Measurements from ENCODE around the gene NAV2.

The NAV2 gene

GRCh38 chr11:20032577-20033260 lies 320.1 kb downstream of the NAV2 start:
- DNase-seq, result no peak

GRCh38 chr11:20033806-20034205 lies 321.2 kb downstream of the NAV2 start:
- no peak for DNase-seq

GRCh38 chr11:20034941-20035340 lies 322.3 kb downstream of the NAV2 start:
- DNase-seq, result no peak

GRCh38 chr11:20035375-20035700 lies 322.7 kb downstream of the NAV2 start:
- DNase-seq, result no peak

GRCh38 chr11:20035701-20036601 lies 323.3 kb downstream of the NAV2 start:
- DNase-seq, result no peak

- no peak for DNase-seq
These were observed 324.1 kb downstream of the NAV2 start for GRCh38 chr11:20036626-20037335.

- DNase-seq, result no peak
These were observed 324.9 kb downstream of the NAV2 start for GRCh38 chr11:20037396-20038153.

- no peak for DNase-seq
These were observed 325.8 kb downstream of the NAV2 start for GRCh38 chr11:20038412-20038811.

GRCh38 chr11:20038972-20039371 lies 326.3 kb downstream of the NAV2 start:
- no peak for DNase-seq

GRCh38 chr11:20041499-20041898 lies 328.9 kb downstream of the NAV2 start:
- no peak for DNase-seq

- no peak for DNase-seq
These were observed 329.5 kb downstream of the NAV2 start for GRCh38 chr11:20042045-20042639.

- no peak for DNase-seq
These were observed 330.2 kb downstream of the NAV2 start for GRCh38 chr11:20042811-20043341.

- DNase-seq, result no peak
These were observed 331.4 kb downstream of the NAV2 start for GRCh38 chr11:20043992-20044391.

- DNase-seq, result no peak
These were observed 332.6 kb downstream of the NAV2 start for GRCh38 chr11:20045098-20045688.

- DNase-seq, result no peak
These were observed 333.8 kb downstream of the NAV2 start for GRCh38 chr11:20046416-20046815.

- DNase-seq, result no peak
These were observed 334.6 kb downstream of the NAV2 start for GRCh38 chr11:20047006-20047768.

- DNase-seq, result no peak
These were observed 335.1 kb downstream of the NAV2 start for GRCh38 chr11:20047769-20048154.

- DNase-seq, result no peak
These were observed 335.6 kb downstream of the NAV2 start for GRCh38 chr11:20048246-20048645.

GRCh38 chr11:20048707-20049106 lies 336.1 kb downstream of the NAV2 start:
- no peak for DNase-seq

GRCh38 chr11:20049231-20049630 lies 336.6 kb downstream of the NAV2 start:
- no peak for DNase-seq

GRCh38 chr11:20050048-20050447 lies 337.4 kb downstream of the NAV2 start:
- DNase-seq, result no peak
